Measurements from ENCODE around the gene PTPRG. TPM values are rescaled to one million over a fixed set of nuclear protein-coding genes. Genes with fewer than 3 reads are reported as not detected.

The PTPRG gene
- total RNA-seq, 1 donor from 2014 or later, result 61.4 TPM

DNA sequence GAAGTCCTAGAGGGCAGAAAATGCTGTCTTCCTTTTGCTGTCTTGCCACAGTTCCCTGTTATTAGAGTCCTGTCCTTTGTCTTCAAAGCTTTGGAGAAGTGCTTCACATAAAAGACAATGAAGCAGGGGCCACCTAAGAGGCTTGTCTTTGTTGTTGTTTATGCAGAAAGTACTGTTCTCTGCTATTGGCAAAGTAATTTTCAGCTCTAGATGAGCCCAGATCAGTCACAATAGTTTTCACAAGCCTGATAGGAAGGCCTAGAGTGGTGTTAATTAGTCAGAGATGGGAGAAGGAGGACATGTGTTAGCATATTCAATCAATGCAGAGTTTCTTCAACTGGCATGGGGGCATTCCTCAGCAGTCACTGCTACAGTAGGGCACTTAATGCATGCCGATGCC is 300.0 kb downstream of the PTPRG start:
- DNase-seq (ENCODE audit: low spot score), result no peak

DNA sequence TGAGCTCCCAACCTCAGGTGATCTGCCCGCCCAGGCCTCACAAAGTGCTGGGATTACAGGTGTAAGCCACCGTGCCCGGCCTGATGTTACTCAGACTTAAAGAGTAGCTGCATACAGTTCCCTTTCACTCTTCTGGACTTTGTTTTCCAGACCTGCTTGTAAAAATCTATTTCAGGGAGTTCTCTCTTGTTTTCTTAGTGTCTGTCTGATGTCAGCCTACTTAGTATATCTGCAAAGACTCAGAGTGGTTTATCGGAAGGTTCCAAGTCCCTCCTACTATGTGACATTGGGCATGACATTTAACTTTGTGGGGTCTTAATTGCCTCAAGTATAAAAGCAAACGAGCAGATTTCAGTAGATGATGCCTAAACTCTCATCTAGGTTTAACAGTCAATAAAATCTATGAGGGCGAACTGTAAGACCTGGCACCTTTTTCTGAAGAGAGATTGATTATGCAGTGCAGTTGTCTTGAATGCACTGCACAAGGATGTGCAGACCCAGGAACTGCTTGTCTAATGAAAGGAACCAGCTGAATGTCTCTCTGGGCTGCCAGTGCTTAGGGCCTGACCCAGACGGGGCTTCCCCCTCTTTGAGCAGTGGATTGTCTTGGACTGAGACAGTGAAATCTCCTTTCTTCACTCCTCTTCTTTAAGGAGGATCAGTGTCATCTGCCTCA is 301.4 kb downstream of the PTPRG start:
- no peak for DNase-seq (ENCODE audit: low spot score)

DNA sequence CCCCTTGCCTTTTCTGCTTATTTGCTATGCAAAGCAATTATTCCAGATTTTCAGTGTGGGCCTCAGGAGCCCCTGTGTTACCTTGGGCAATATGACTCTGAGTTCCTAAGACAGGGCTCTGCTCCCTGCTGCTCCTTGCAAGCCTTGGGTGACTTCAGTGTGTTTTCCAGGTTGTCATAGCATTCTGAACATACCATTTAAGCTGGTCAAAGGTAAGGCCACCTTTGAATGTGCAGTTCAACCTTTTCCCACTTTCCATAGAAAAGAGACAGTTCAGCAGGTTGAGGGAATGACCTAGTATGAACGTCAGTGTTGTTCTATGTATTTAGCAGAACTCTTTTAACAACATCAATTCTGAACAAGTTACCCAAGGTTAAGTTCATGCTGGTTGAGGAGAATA is 302.2 kb downstream of the PTPRG start:
- no peak for DNase-seq (ENCODE audit: low spot score)

DNA sequence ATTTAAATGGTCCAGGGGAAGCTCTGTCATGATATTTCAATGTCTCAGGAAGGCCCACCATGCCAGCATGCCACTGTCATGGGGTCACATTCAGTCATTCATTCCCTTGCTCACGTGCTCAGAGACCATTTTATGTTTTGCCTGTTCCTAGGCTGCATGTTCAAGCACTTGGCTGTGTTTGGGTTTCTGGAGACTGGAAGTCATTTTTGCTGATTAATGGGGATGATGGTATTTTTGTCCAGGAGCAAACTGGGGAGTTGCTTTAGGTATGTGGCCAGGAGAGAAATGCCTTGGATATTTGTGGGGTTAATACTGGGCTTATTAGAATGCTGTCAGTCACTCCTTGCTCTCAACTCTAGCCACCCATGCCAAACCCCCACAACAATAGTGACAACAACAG is 303.5 kb downstream of the PTPRG start:
- DNase-seq (ENCODE audit: low spot score), result no peak

DNA sequence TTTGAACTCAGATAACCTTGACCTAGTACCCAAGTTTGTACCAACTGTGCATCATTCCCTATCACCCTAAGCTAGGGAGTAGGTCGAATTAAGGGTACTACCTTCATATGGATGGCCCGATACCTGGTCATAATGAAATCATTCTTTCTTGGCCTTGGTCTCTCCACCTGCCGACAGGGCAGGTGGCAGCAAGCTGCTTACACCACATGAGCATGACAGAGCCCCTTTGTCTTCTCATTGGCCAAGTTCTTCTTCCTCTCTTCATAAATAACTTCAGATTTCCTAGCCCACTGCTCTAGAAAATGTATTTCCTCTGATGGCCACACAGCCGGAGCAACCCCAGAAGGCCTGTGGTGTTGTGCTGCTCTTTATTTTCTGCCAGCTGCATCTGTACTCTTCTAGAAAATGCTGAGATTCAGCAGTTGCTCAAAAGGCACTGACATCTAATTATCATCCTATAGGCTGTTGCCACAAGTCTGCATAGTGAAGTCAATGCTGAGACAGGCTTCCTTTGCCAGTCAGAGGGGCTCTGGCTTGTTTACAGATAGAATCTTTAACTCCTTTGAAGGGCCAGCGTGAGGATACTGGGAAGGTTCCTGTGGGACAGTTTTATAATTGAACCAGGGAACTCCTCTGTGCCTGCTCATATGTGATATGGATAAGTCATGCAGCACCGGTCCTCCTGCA is 304.2 kb downstream of the PTPRG start:
- DNase-seq (ENCODE audit: low spot score), result no peak

DNA sequence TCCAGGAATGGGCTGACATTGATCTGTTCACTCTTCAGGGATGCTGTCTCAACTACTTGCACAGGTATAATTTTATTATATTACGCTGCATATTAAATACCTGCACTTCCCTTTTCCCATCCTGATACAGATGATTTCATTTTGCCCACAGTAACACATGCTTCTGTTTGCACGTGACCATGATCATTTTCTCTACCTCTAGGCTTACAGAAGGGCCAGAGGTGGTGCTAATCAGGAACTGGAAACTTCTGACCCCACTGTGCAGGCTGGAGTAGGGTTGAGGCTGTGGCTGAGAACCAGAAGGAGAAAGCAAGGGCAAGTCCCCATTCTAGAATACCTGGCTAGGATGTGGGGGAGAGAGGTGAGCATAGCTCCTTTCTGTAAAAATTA is 304.8 kb downstream of the PTPRG start:
- DNase-seq (ENCODE audit: low spot score), result no peak

DNA sequence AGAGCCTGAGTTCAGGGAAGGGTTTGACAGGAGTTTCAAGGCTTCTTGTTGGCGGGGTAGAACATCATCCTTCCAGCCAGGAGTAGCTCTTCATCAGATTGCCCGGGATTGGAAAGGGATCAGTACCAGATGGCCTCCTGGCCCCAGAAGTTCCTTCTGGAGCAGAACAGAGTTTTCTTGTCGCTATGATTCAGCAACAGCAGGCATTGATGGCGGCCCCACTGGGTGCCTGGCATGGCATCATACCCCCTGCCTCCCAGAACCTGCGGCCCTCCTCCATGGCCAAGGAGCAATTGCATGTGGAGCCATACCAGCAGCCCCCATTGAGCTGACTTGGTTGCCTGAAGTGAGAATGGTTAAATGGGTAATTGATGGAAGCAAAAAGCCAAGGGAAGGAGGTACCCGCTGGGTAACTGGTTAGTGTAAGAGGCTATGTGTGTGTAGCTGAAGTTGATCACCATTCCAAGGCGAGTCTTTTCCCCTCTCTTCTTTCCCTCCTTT is 305.6 kb downstream of the PTPRG start:
- DNase-seq (ENCODE audit: low spot score), result no peak

DNA sequence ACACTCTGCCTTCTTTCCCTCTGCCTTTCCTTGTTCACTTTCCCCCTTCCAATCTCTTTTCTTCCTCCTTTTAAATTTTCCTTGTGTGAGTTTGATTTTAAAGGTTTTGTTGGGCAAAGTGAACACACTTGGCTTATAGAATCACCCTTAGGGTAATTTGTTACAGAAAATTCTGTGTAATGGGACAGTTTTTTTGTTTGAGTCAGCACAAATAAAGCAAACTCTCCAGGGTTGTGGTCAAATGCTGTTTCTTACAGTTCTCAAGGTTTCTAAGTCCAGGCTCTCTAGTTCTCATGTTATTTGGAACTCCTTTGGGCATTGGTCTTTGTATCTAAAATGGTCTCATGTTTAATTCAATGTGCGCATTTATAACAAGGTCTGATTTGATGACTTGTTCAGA is 307.1 kb downstream of the PTPRG start:
- no peak for DNase-seq (ENCODE audit: low spot score)

DNA sequence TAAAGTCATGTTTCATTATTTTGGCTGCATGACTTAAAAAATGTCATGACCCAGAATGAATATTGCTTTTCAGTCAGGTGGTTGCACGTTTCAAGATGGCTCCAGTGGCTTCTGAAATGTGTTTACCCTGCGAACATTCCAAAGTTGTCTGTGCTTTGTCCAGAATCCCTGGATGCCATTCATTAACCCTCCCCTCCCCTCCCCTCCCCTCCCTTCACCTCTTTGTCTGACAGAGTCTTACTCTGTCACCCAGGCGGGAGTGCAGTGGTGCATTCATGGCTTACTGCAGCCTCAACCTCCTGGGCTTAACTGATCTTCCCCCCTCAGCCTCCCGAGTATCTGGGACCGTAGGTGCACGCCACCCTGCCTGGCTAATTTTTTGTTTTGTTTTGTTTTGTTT is 308.0 kb downstream of the PTPRG start:
- no peak for DNase-seq (ENCODE audit: low spot score)

DNA sequence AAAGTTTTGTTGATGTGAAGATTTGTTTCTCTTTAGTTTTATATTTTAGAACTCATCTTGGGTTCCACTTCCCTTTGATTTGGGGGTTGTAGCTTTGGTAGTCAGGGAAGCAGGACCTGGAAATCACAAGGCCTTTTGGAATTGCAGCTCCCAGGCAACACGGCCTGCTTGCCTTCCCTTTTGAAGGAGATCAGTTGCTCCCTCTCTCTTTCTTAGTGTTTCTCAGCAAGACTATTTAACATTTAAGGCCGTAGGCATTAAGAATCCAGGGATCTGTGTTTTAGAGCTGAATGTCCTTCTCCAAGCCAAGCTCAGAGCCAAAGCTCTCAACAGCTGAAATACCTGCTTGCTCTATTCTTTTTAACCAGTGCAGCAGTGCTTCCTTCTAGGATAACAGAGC is 310.3 kb downstream of the PTPRG start:
- no peak for DNase-seq (ENCODE audit: low spot score)

DNA sequence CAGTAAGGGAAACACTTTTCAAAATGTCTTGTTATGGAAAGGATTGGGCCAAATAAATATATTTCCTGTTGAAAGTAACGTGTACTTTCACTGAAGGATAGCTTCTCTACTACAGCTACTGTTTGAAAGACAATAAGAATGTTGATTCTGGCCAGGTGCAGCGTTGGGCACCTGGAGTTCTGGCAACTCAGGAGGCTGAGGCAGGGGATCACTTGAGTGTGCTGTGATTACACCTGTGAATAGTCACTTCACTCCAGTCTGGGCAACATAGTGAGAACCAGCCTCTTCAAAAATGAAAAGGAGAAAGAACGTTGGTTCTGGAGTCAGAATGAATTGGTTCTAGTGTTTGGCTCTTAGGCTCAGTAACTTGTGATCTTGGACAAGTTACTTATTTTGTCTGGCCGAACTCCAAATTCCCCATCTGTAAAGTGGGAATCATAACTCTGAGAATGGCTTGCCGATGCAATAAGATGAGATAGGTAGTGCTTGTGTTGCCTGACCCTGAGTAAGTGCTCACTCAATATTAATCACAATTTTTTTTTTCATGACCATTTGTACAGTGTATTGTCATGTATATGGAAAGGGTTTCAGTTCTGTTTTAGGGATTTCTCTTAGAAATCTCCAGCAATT is 310.8 kb downstream of the PTPRG start:
- no peak for DNase-seq (ENCODE audit: low spot score)

DNA sequence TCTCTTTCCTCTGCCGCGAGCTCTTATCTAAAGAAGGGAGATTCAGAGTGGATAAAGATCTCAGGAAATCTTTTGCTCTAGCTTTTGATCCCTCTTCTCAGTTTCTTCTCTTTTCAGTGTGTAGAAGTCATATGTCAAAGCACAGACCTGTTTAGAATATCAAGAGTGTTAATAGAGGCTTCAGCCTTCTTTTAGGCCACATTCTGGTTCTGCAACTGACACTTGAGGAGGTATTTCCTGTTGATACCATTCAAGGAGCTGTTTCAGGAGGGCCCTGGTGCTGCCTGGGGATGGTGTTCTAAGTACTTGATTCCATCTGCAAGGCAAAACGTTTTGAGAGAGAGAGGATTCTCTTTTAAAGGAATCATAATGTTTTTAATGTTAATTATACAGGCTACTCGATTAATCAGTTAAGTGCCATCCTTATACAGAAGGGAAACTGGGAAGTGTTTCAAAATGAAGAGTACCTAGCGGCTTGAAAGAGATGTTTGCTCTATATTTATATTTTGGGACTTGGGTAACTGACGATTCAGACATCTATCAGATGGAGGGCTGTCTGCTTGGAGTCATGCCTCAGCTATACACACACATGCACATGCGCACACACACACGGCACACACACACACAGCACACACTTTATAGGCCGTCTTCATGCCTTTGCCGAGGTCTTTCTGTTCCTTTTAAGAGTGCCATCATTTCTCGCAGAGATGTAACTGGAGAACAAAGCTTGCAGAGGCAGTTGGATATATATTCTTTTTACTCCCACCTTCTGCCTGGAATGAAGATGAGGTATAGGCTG is 313.9 kb downstream of the PTPRG start:
- DNase-seq (ENCODE audit: low spot score), result no peak

DNA sequence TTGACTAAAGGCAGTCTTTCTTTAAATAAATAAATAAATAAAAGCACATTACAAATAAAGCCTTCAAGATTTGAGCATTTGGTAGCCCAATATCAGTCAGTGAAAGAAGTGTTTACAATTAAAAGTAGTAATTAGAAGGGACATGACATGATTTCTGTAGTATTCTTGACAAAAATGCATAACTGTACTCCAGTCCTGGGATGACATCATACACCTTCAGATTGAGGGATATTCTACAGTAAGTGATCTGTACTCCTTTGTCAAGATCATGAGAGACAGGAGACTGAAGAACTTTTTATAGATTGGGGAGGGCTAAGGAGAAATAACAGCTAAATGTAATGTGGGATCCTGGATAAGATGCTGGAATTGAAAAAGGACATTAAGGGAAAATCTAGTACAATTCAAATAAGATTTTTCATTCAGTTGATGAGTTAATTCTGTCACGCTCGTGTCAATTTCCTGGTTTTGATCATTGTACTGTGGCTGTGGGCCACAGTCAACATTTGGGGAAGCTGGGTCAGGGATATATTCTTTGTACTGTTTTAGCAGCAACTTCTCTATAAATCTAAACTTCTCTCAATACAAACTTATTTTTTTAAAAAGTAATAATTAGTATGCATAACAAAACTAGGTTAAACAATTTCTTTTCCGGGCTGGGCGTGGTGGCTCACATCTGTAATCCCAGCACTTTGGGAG is 314.8 kb downstream of the PTPRG start:
- no peak for DNase-seq (ENCODE audit: low spot score)

DNA sequence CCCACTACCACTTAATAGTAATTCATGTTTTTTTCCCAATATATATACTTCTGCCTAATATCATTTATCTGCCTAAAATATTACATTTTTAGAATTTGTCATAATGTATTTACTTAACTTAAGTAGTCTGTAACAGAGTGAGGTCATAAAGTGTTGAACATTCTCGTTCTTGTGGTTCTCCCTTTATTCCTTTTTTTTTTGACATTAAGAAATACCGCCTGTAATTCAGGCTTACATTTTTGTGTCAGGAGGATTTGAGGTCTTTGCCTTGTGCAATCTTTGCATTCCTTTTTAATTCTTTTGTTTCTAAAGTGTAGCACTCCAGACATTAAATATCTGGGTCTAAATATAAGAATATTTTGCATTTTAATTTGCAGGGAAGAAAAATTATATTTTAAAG is 315.4 kb downstream of the PTPRG start:
- no peak for DNase-seq (ENCODE audit: low spot score)

DNA sequence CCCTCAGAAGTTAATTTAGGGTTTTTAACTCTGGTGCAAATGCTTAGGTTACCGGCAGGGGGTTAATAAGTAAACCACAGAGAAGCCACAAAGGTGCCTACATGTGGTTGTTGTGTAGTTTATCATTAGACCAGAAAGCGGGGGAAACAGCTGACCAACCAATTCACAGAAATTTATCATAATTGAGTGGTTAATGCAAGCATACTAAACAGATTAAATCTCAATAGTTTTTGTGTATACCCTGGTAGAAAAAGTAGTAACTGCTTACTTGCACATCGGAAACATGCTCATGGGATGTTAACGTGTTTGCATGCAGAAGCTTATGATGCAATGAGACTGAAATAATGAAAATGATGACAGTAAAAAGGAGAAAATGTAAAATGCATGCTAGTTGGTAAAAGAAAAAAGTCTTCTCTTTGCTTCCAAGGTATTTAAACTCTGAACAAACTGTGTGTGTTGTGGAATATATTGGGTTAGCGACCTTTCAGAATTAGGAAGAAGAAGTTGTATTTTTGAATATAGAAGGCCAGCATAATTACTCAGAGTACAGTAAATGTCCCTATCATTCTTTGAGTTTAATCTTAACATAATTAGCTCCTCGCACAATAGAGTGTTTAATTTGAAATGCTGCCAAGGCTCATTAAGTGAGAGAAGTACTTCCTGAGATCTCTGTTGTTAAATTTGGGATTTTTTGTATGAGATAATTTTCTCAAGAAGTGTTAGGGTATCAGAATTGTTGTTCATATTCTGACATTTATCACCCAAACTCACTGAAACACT is 316.2 kb downstream of the PTPRG start:
- no peak for DNase-seq (ENCODE audit: low spot score)

DNA sequence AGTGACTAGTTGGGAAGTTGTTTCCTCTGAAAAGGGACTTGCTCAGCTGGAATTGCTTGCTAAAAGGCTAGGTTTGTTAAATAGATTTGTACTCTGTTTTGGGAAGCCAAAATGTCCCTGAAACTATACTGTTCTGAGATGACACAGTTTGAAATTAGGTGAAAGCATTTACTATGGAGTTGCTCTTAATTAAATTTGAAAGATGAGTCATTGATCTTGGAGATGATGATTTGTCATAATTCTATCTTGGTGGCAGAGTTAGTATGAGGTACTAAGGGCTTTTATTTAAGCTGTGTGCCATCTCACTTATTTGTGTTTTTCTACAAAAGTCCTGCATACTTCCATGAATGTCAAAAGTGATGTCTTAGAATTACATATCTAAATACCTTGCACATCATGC is 320.9 kb downstream of the PTPRG start:
- no peak for DNase-seq (ENCODE audit: low spot score)

DNA sequence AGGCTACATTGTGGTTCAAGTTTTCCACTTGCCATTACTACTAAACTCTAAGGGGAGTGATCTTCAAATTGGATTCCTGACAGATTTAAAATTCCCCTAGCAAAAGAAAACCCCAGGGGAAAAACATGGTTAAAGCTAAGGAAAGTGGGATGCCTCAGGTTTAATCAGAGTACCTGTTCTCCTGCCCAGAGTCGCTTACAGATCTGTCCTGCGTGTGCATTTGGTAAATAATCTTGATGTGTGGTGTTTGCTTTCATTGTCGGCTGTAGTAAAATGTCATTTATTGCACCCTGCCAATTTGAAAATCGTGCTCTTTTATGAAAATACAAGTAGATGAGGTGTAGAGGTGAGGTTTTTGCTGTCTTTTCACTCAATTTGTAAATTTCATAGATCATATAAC is 323.4 kb downstream of the PTPRG start:
- no peak for DNase-seq (ENCODE audit: low spot score)

DNA sequence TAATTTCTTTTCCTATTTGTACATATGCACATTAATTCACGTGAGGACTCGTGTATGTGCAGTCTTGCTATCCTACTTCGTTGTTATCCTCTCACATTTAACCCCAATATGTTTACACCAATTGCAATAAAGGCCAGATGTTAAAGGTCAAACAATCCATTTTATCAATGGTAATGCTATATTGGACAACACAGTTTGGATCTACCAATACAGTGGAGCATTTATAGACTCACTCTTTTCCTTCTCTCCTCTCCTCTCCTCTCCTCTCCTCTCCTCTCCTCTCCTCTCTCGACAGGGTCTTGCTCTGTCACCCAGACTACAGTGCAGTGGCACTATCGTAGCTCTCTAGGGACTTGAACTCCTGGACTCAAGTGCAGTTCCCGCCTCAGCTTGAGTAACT is 324.0 kb downstream of the PTPRG start:
- DNase-seq (ENCODE audit: low spot score), result no peak

DNA sequence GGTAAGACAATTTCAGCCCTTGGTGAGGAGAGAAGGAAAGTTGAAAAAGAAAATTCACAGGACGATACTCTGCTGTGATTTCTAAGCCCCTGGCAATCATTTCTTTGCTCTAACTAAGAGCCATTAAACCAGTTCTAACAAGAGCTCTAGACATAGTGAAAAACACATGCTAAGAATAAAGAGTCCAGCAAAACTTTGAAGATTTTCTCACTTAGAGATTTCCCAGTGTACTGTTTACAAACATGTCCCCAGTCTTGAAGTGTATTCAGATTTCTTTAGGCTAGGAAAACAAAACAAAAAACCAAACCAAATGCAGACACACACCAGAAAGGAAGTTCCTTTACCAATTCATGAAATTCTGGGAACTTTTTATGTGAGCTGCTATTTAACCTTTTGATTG is 325.8 kb downstream of the PTPRG start:
- no peak for DNase-seq (ENCODE audit: low spot score)

DNA sequence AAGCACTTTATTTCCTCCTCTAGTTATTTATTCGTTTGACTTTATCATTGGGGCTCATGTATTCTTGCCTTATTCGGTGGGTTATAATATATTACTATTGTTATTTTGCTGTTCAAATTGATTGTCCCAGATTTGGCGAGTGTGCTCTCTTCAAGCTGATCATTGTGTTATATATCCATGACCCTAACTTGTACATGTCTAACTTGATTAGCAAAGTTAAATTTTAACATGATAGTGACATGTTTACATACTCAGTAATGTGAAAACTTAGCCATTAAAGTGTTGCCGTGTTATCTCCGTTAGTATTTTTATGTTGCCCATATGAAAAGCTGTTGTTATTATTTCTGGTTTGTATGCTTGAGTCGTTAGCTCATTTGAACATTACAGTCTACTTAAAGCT is 327.9 kb downstream of the PTPRG start:
- no peak for DNase-seq (ENCODE audit: low spot score)

DNA sequence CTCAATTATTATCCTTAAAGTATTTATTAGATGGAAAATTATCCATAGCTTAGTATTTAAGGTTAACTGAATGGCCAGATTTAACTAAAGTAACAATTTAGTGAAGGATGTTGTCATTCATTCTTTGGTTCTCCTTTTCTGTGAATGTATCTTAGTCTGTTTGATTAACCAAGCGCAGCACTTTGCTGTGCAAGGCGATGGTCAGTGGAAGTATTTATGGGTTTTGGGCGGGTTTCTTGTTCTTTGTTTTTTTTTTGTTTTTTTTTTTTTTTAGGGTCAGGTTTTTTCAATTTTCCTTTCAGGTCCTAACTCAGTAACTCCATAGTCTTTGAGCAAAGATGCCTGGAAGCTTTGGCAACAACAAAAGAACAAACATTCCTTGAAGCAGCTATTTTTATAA is 328.8 kb downstream of the PTPRG start:
- no peak for DNase-seq (ENCODE audit: low spot score)
